GM13976 (cell line): ENCODE measurements around the gene LTC4S.

Experiments
- DNase-seq: peaks from one replicate; pipeline ENCODE4 v3.0.0; 2012; ENCODE audit warnings: low spot score
- CTCF ChIP-seq: IDR thresholded peaks from 2 replicates; pipeline ENCODE4 v1.5.1; 2012; ENCODE audit warnings: borderline replicate concordance, mild to moderate bottlenecking; ENCODE audit not compliant: insufficient read depth; ENCODE audit errors: extremely low read depth, missing control alignments, control extremely low read depth
- in situ Hi-C: fragments of 300-500 bp; cut with MboI; formaldehyde crosslinking; loops from one replicate; pipeline ENCODE4 v1.12.0; 2022; ENCODE audit warnings: low sequenced_read_pairs, mixed read lengths, inconsistent platforms; ENCODE audit not compliant: unreplicated experiment

Gene LTC4S

GRCh38 chr5:179798144-179798770, 4.5 kb downstream of the LTC4S start:
- TF ChIP-seq CTCF, result no peak
- in situ Hi-C loops, result no loop called here
- no peak for DNase-seq

GRCh38 chr5:179798771-179799643, 5.2 kb downstream of the LTC4S start:
- in situ Hi-C loops, result no loop called here
- DNase-seq, result no peak
- TF ChIP-seq CTCF, result no peak

- no peak for TF ChIP-seq CTCF
- in situ Hi-C loops, result no loop called here
- DNase-seq, result no peak
Observed at GRCh38 chr5:179799644-179799973, 5.8 kb downstream of the LTC4S start.

GRCh38 chr5:179800071-179800695, 6.4 kb downstream of the LTC4S start:
- in situ Hi-C loops, result no loop called here
- TF ChIP-seq CTCF, result no peak

GRCh38 chr5:179800696-179801201, 7.0 kb downstream of the LTC4S start:
- in situ Hi-C loops, result no loop called here

More at GRCh38 chr5:179800071-179800695, 6.4 kb downstream of the LTC4S start:
- DNase-seq, result no peak

More at GRCh38 chr5:179800696-179801201, 7.0 kb downstream of the LTC4S start:
- no peak for DNase-seq
- no peak for TF ChIP-seq CTCF
